GDM1 (cell line): ENCODE data around the gene KLHL25.

Experiments
- DNase-seq: peaks from one replicate; lab custom pipeline; 2025; lab: John Stamatoyannopoulos, UW

KLHL25 gene

DNA sequence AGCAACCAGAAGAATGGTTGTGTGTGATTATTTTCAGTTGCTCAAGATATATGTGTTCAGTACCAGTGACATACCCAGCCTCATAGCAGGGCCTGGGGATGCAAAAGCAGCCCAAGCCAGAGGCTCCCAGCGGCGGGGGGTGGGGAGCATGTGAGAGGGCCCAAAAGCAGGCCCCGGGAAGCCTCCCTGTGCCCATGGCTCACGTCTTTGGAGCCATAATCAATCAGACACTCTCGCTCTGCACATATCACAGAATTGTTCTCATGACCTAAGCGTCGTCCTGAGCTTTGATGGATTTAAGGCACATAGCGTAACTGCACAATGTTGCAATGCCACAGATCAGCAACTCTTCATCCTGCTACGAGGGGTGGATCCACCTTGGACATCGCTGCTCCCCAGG is 20.8 kb downstream of the KLHL25 start:
- no peak for DNase-seq

- no peak for DNase-seq
These were observed 21.5 kb downstream of the KLHL25 start for GRCh38 chr15:85773249-85773648.

- DNase-seq: no peak
These were observed 22.1 kb downstream of the KLHL25 start for GRCh38 chr15:85772668-85773067.

GRCh38 chr15:85771781-85772445 is 22.8 kb downstream of the KLHL25 start:
- no peak for DNase-seq

GRCh38 chr15:85771271-85771670 is 23.5 kb downstream of the KLHL25 start:
- DNase-seq: no peak

GRCh38 chr15:85770096-85771041 is 24.4 kb downstream of the KLHL25 start:
- no peak for DNase-seq

DNA sequence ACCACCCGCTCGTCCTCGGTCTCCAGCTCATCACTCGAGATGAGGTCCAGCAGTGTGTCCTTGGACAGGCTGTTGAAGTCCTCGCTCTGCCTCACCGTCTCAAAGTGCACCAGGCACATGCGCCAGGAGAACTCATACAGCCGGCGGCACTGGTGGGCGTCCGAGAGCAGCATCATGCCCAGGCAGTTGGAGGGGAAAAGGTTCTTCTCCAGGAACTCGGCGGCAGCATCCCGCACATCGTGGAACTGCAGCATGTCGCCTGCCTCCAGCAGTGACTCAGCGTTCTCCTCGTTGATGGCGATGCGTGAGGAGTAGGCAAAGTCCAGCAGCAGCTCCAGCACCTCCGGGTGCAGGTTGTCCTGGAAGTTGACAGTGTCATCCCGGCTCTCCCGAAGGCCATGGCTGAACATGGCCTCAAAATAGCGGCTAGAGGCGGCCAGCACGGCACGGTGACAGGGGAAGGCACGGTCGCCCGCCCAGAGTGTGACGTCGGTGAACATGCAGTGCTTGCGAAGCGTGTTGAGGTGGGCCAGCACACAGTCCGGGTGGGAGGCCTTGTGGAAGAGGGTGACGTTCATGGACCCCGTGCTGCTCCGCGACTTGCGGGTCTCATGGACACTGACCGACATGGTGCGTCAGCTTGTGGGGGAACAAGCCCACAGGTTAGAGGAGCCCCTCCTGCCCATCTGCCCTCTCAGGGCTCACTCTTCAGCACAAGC is 25.4 kb downstream of the KLHL25 start:
- no peak for DNase-seq

- DNase-seq: no peak
These were observed 26.0 kb downstream of the KLHL25 start for GRCh38 chr15:85768595-85769168.

GRCh38 chr15:85767785-85768529 is 26.8 kb downstream of the KLHL25 start:
- DNase-seq: no peak

- DNase-seq: no peak
These were observed 28.5 kb downstream of the KLHL25 start for GRCh38 chr15:85766001-85766831.

GRCh38 chr15:85764649-85765277 is 30.0 kb downstream of the KLHL25 start:
- no peak for DNase-seq

DNA sequence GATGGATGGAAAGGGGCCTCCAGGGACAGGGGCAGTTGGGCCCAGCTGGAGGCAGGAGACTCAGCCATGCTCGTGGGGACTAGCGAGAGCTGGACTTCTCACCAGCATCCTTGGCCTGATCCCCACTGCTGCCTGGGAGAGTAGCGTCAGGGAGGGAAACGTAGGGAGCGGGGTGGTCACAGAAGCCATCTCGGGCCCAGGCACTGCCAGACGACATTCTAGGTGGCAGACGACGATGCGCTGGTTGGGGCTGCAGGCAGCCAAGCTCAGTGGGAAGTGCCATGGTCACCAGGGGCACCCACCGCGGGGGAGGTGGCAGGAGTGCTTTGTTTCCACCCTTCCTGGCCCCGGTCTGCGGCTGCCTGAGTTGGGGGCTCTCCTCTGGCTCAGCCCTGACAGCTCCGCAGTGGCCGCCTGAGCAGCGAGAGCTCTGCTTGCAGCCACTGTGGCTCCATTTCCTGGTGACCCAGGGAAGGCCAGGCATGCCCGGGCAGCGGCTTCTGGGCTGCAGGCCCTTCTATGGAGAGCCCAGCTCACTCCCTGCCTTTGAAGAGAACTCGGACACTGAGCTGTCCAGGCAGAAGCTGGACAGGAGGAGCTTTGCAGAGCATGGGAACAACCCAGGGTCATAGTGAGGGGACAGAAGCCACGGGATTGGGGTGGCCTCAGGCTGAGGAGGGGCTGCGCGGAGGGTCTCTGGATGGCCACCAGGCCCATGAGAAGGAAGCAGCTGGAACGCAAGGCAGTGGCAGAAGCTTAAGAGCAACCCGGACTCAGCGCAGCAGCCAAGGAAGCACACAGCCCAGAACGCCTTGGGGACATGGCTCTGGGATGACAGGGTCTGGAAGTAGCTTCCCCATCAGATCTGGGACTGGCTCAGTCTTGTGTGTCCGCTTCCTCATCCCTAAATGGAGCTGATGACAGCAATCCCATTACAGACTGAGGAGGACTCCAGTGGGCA is 30.8 kb downstream of the KLHL25 start:
- no peak for DNase-seq

GRCh38 chr15:85763157-85763556 is 31.6 kb downstream of the KLHL25 start:
- DNase-seq: no peak

- no peak for DNase-seq
These were observed 32.0 kb downstream of the KLHL25 start for GRCh38 chr15:85762756-85763127.

DNA sequence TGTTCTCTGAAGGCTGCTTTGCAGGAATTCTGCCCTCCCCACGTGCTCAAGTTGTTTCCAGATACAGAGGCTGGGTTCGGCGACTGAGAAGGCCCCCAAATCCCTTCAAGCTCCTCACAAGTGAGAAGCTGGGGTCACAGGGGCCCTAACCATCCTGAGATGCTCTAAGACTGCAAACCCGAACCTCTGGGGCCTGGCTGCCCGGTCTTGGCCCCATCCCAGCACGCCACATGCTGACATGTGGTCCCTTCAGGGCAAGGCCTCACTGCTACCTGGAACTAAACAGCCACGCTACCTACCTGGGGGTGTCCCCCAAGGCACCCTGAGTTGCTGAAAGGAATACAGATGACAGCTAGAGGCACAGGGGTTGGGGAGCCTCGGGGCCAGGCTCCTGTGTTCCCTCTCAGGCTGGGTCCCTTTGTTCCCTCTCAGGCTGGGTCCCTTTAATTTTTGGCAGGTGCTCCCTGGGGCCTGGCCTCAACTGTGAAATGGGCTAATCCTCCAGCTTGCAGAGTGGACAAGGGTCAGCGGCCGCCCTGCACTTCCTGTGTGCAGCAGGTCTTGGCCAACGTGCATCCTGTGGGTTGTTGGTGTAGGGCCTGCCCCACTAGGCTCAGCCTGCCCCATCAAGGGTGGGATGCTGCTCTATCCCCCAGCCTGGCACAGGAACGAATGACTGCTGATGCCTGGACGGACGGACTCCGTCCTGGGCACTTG is 32.5 kb downstream of the KLHL25 start:
- DNase-seq: no peak

GRCh38 chr15:85761635-85762034 is 33.1 kb downstream of the KLHL25 start:
- no peak for DNase-seq

- DNase-seq: no peak
These were observed 34.0 kb downstream of the KLHL25 start for GRCh38 chr15:85760531-85761371.
